Right lobe of liver (tissue), 4 donors: ENCODE results near the gene SLC6A8.

Experiments used
- CTCF ChIP-seq, 4 donors: fragments of 200-600 bp in 3 of 4; fragments of 450-650 bp in 1 of 4; IDR thresholded peaks; one replicate each; pipeline versions ENCODE4 v1.5.1 to v1.8.0; 2016 to 2022; ENCODE audit warnings: antibody characterized with exemption in 4 of 4, mild to moderate bottlenecking in 2 of 4
- POLR2A ChIP-seq: fragments of 450-650 bp; IDR thresholded peaks from one replicate; pipeline ENCODE4 v1.6.1; 2017; ENCODE audit warnings: antibody characterized with exemption, mild to moderate bottlenecking
- donor health status: DM: no; HTN: no; CAD: no.
- donor health status: DM: no; HTN: no; CAD: no.
- donor health status: DM: no; HTN: yes; CAD: no.

DNA sequence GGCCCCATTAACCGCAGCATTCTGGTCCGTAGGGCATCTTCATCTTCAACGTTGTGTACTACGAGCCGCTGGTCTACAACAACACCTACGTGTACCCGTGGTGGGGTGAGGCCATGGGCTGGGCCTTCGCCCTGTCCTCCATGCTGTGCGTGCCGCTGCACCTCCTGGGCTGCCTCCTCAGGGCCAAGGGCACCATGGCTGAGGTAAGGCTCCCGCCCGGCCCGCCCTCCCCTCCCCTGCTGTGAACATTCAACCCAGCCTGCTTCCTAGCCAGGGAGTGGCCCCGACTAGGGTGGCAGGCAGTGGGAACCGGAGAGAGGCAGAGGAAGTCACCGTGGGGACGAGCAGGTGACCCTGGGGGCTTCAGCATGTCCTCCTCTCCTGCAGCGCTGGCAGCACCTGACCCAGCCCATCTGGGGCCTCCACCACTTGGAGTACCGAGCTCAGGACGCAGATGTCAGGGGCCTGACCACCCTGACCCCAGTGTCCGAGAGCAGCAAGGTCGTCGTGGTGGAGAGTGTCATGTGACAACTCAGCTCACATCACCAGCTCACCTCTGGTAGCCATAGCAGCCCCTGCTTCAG is 7.1 kb downstream of the SLC6A8 start:
- TF ChIP-seq CTCF (IDR thresholded peaks at IDR 0.05) (no peak), POLR2A (no peak)
